Smooth muscle cell (in vitro differentiated cells): ENCODE measurements around the gene DVL1. TPM values are rescaled to one million over a fixed set of nuclear protein-coding genes. Genes with fewer than 3 reads are reported as not detected.

Experiments used
- DNase-seq: peaks from one replicate; lab custom pipeline; 2025; ENCODE audit not compliant: unreplicated experiment; lab: John Stamatoyannopoulos, UW
- H2AFZ ChIP-seq: fragments of 200-600 bp; sonication (generic); 2 replicates; pipeline ENCODE4 v1.6.0; 2016; ENCODE audit warnings: antibody characterized with exemption, low read depth, mild to moderate bottlenecking
- H3F3A ChIP-seq: fragments of 200-600 bp; sonication (generic); 2 replicates; pipeline ENCODE4 v1.6.0; 2017; ENCODE audit warnings: antibody characterized with exemption, low read depth
- H3K27ac ChIP-seq: fragments of 200-600 bp; sonication (generic); 2 replicates; pipeline ENCODE4 v1.5.1; 2016; ENCODE audit warnings: low read depth, mild to moderate bottlenecking
- H3K27me3 ChIP-seq: fragments of 200-600 bp; sonication (generic); 2 replicates; pipeline ENCODE4 v1.6.1; 2016; ENCODE audit warnings: low read depth, mild to moderate bottlenecking
- H3K36me3 ChIP-seq: fragments of 200-600 bp; sonication (generic); 2 replicates; pipeline ENCODE4 v1.5.1; 2016; ENCODE audit warnings: low read depth
- H3K4me1 ChIP-seq: fragments of 200-600 bp; sonication (generic); 2 replicates; pipeline ENCODE4 v1.5.1; 2016; ENCODE audit warnings: low read depth
- H3K4me2 ChIP-seq: fragments of 200-600 bp; sonication (generic); 2 replicates; pipeline ENCODE4 v1.6.0; 2016; ENCODE audit warnings: mild to moderate bottlenecking
- H3K4me3 ChIP-seq: fragments of 200-600 bp; sonication (generic); 2 replicates; pipeline ENCODE4 v1.5.1; 2016; ENCODE audit warnings: mild to moderate bottlenecking
- H3K79me2 ChIP-seq: fragments of 200-600 bp; sonication (generic); 2 replicates; pipeline ENCODE4 v1.6.0; 2016; ENCODE audit warnings: low read depth, mild to moderate bottlenecking
- H3K9ac ChIP-seq: fragments of 200-600 bp; sonication (generic); 2 replicates; pipeline ENCODE4 v1.6.0; 2016; ENCODE audit warnings: low read depth
- H3K9me3 ChIP-seq: fragments of 200-600 bp; sonication (generic); replicated peaks from 2 replicates; pipeline ENCODE4 v1.5.1; 2016; ENCODE audit warnings: low read depth
- H4K20me1 ChIP-seq: fragments of 200-600 bp; sonication (generic); 2 replicates; pipeline ENCODE4 v1.6.0; 2016; ENCODE audit warnings: low read depth
- CTCF ChIP-seq: fragments of 200-600 bp; sonication (generic); IDR thresholded peaks from 2 replicates; pipeline ENCODE4 v1.5.1; 2017; ENCODE audit warnings: borderline replicate concordance, mild to moderate bottlenecking, antibody characterized with exemption; ENCODE audit not compliant: insufficient read depth, poor library complexity, severe bottlenecking
- WGBS: methylation state at CpG from one replicate; pipeline ENCODE4 v1.1.7; 2016; ENCODE audit warnings: low lambda C conversion rate; 5-methylcytosine and 5-hydroxymethylcytosine counted together
- microRNA-seq: library from miRNA; unstranded; fragments of <30 nt; microRNA quantifications from one replicate; pipeline ENCODE4, GENCODE V29; 2016; ENCODE audit warnings: borderline number of aligned reads
- polyA plus RNA-seq: library from polyadenylated mRNA; unstranded; fragments of >200 nt; fragmentation: Nextera tagmentation; extraction: Ambion mirVana; gene quantifications from 2 replicates; pipeline ENCODE4 v1.2.1, GENCODE V29; 2016
- small RNA-seq: library from RNA; depleted of rRNA; stranded (forward); fragments of <200 nt; gene quantifications from one replicate; pipeline ENCODE3, GENCODE V24; 2014
- total RNA-seq: library from RNA; depleted of rRNA; stranded (reverse); fragments of >200 nt; gene quantifications from 2 replicates; pipeline ENCODE4 v1.2.3, GENCODE V29; 2014

The DVL1 gene
- total and polyA plus RNA-seq, 2 experiments from 2014 or later: 28.5 to 28.7 TPM

GRCh38 chr1:1287288-1288110 is 61.7 kb downstream of the DVL1 start:
- Histone ChIP-seq H3F3A (no peaks in the 10 kb centered on the region), H3K4me2 (no peak overlapping the region), H3K27ac (no peak overlapping the region), H2AFZ (no peak overlapping the region), H3K4me3 (no peak overlapping the region), H3K79me2 (no peaks in the 10 kb centered on the region), H3K9me3 (no peaks in the 10 kb centered on the region), H3K9ac (no peak overlapping the region), H3K4me1 (no peaks in the 10 kb centered on the region), H3K27me3 (no peaks in the 10 kb centered on the region), H4K20me1 (no peaks in the 10 kb centered on the region), H3K36me3 (no peaks in the 10 kb centered on the region)
- WGBS: 95% methylated on average over 39 of the region's 46 CpGs
- TF ChIP-seq CTCF: no peak
- DNase-seq: no peak

- no peak for TF ChIP-seq CTCF
- Histone ChIP-seq H3K27ac (no peak overlapping the region), H3K9ac (no peak overlapping the region), H3K4me1 (no peaks in the 10 kb centered on the region), H3K9me3 (no peaks in the 10 kb centered on the region), H3K4me2 (no peak overlapping the region), H3K4me3 (no peak overlapping the region), H2AFZ (no peak overlapping the region), H3K27me3 (no peaks in the 10 kb centered on the region), H3K79me2 (no peaks in the 10 kb centered on the region), H4K20me1 (no peaks in the 10 kb centered on the region), H3F3A (no peaks in the 10 kb centered on the region), H3K36me3 (no peaks in the 10 kb centered on the region)
- WGBS: 91% methylated on average over 43 of the region's 50 CpGs
- DNase-seq: no peak
Measured at GRCh38 chr1:1286313-1287261, 62.6 kb downstream of the DVL1 start.

GRCh38 chr1:1285611-1286311 is 63.5 kb downstream of the DVL1 start:
- no peak overlapping the region for H3K4me2 ChIP-seq
- DNase-seq: no peak
- no peaks in the 10 kb centered on the region for H3K4me1 ChIP-seq
- no peak overlapping the region for H3K27ac ChIP-seq
- no peak overlapping the region for H3K4me3 ChIP-seq
- no peaks in the 10 kb centered on the region for H3K79me2 ChIP-seq
- no peaks in the 10 kb centered on the region for H3K27me3 ChIP-seq
- WGBS: 90% methylated on average over 34 of the region's 37 CpGs
- no peak overlapping the region for H3K9ac ChIP-seq
- no peaks in the 10 kb centered on the region for H3F3A ChIP-seq
- no peaks in the 10 kb centered on the region for H3K9me3 ChIP-seq
- H3K36me3 ChIP-seq: no peaks in the 10 kb centered on the region
- H2AFZ ChIP-seq: no peak overlapping the region
- no peak for TF ChIP-seq CTCF
- H4K20me1 ChIP-seq: no peaks in the 10 kb centered on the region

Small RNA genes within 50 kb of the gene (microRNA-seq; reads per million reads assigned to microRNA genes)
- 6.4 reads per million, percentile 4 among the genes with 10 or more reads in this experiment for gene MIR6726
- 1.8 reads per million for gene MIR6727
- gene MIR6808: not detected

Small RNA genes within 50 kb of the gene (small RNA-seq; reads per million reads assigned to genes)
- gene MIR6726: 0.21 reads per million

Other genes with a start within 250 kb of the DVL1 start
- gene C1orf159, start 233.3 kb downstream of the DVL1 start, total RNA-seq: 9.3 and 24.5 TPM in 2 replicates
- gene C1orf159, start 233.3 kb downstream of the DVL1 start, polyA plus RNA-seq: 20.2 and 27.1 TPM in 2 replicates
- gene TTLL10, start 175.5 kb downstream of the DVL1 start, total RNA-seq: not detected in 2 replicates
- gene TTLL10, start 175.5 kb downstream of the DVL1 start, polyA plus RNA-seq: 0.45 TPM in 1 of 2 replicates, not detected in the other
- 1.9 and 4.8 TPM in 2 replicates for gene TNFRSF18, start 142.8 kb downstream of the DVL1 start, total RNA-seq
- 12.2 and 15.8 TPM in 2 replicates for gene TNFRSF18, start 142.8 kb downstream of the DVL1 start, polyA plus RNA-seq
- 0.54 TPM in 1 of 2 replicates, not detected in the other for gene TNFRSF4, start 135.3 kb downstream of the DVL1 start, total RNA-seq
- 0.79 TPM in 1 of 2 replicates, not detected in the other for gene TNFRSF4, start 135.3 kb downstream of the DVL1 start, polyA plus RNA-seq
- 75.0 and 94.9 TPM in 2 replicates for gene SDF4, start 117.4 kb downstream of the DVL1 start, total RNA-seq
- 263 TPM in 2 replicates for gene SDF4, start 117.4 kb downstream of the DVL1 start, polyA plus RNA-seq
- 12.9 and 15.0 TPM in 2 replicates for gene B3GALT6, start 117.2 kb downstream of the DVL1 start, total RNA-seq
- gene B3GALT6, start 117.2 kb downstream of the DVL1 start, polyA plus RNA-seq: 33.2 and 39.3 TPM in 2 replicates
- 1.8 and 1.9 TPM in 2 replicates for gene C1QTNF12, start 102.7 kb downstream of the DVL1 start, total RNA-seq
- 5.4 and 12.3 TPM in 2 replicates for gene C1QTNF12, start 102.7 kb downstream of the DVL1 start, polyA plus RNA-seq
- 20.5 and 30.2 TPM in 2 replicates for gene UBE2J2, start 75.6 kb downstream of the DVL1 start, total RNA-seq
- 72.9 and 84.0 TPM in 2 replicates for gene UBE2J2, start 75.6 kb downstream of the DVL1 start, polyA plus RNA-seq
- gene SCNN1D, start 69.0 kb downstream of the DVL1 start, total RNA-seq: 2.0 and 6.7 TPM in 2 replicates
- gene SCNN1D, start 69.0 kb downstream of the DVL1 start, polyA plus RNA-seq: 5.0 and 6.9 TPM in 2 replicates
- 29.9 and 33.7 TPM in 2 replicates for gene ACAP3, start 41.5 kb downstream of the DVL1 start, total RNA-seq
- gene ACAP3, start 41.5 kb downstream of the DVL1 start, polyA plus RNA-seq: 63.9 and 72.6 TPM in 2 replicates
- gene PUSL1, start 40.8 kb downstream of the DVL1 start, total RNA-seq: 16.7 and 23.6 TPM in 2 replicates
- gene PUSL1, start 40.8 kb downstream of the DVL1 start, polyA plus RNA-seq: 31.4 and 34.1 TPM in 2 replicates
- 48.5 and 49.3 TPM in 2 replicates for gene INTS11, start 24.8 kb downstream of the DVL1 start, total RNA-seq
- gene INTS11, start 24.8 kb downstream of the DVL1 start, polyA plus RNA-seq: 63.1 and 82.1 TPM in 2 replicates
- 13.8 and 16.2 TPM in 2 replicates for gene CPTP, start 24.6 kb downstream of the DVL1 start, total RNA-seq
- gene CPTP, start 24.6 kb downstream of the DVL1 start, polyA plus RNA-seq: 32.5 and 34.3 TPM in 2 replicates
- 0.18 and 0.36 TPM in 2 replicates for gene TAS1R3, start 18.1 kb downstream of the DVL1 start, total RNA-seq
- gene TAS1R3, start 18.1 kb downstream of the DVL1 start, polyA plus RNA-seq: 0.39 and 0.79 TPM in 2 replicates
- gene MXRA8, start 9.1 kb upstream of the DVL1 start, total RNA-seq: 240 and 266 TPM in 2 replicates
- gene MXRA8, start 9.1 kb upstream of the DVL1 start, polyA plus RNA-seq: 473 and 597 TPM in 2 replicates
- gene AURKAIP1, start 25.8 kb upstream of the DVL1 start, total RNA-seq: 60.1 and 81.8 TPM in 2 replicates
- gene AURKAIP1, start 25.8 kb upstream of the DVL1 start, polyA plus RNA-seq: 214 and 245 TPM in 2 replicates
- gene CCNL2, start 49.9 kb upstream of the DVL1 start, total RNA-seq: 172 and 180 TPM in 2 replicates
- gene CCNL2, start 49.9 kb upstream of the DVL1 start, polyA plus RNA-seq: 144 and 226 TPM in 2 replicates
- gene MRPL20, start 57.9 kb upstream of the DVL1 start, total RNA-seq: 99.0 and 99.6 TPM in 2 replicates
- gene MRPL20, start 57.9 kb upstream of the DVL1 start, polyA plus RNA-seq: 147 and 161 TPM in 2 replicates
- 5.3 and 10.1 TPM in 2 replicates for gene ANKRD65, start 71.9 kb upstream of the DVL1 start, total RNA-seq
- 6.1 and 30.1 TPM in 2 replicates for gene ANKRD65, start 71.9 kb upstream of the DVL1 start, polyA plus RNA-seq
- gene VWA1, start 86.3 kb upstream of the DVL1 start, total RNA-seq: 25.1 and 29.5 TPM in 2 replicates
- 79.2 and 156 TPM in 2 replicates for gene VWA1, start 86.3 kb upstream of the DVL1 start, polyA plus RNA-seq
- gene ATAD3C, start 100.3 kb upstream of the DVL1 start, total RNA-seq: 0.09 and 0.40 TPM in 2 replicates
- 0.86 and 2.6 TPM in 2 replicates for gene ATAD3C, start 100.3 kb upstream of the DVL1 start, polyA plus RNA-seq
- gene ATAD3B, start 122.3 kb upstream of the DVL1 start, total RNA-seq: 6.7 and 8.6 TPM in 2 replicates
- gene ATAD3B, start 122.3 kb upstream of the DVL1 start, polyA plus RNA-seq: 20.2 and 27.4 TPM in 2 replicates
- gene ATAD3A, start 162.7 kb upstream of the DVL1 start, total RNA-seq: 14.3 and 16.0 TPM in 2 replicates
- 58.0 and 68.7 TPM in 2 replicates for gene ATAD3A, start 162.7 kb upstream of the DVL1 start, polyA plus RNA-seq
- gene TMEM240, start 191.2 kb upstream of the DVL1 start, total RNA-seq: 1.9 and 12.2 TPM in 2 replicates
- 2.7 and 4.0 TPM in 2 replicates for gene TMEM240, start 191.2 kb upstream of the DVL1 start, polyA plus RNA-seq
- gene SSU72, start 225.4 kb upstream of the DVL1 start, total RNA-seq: 77.3 and 116 TPM in 2 replicates
- 223 and 231 TPM in 2 replicates for gene SSU72, start 225.4 kb upstream of the DVL1 start, polyA plus RNA-seq